Measurements from ENCODE around the gene KIFAP3. TPM values are rescaled to one million over a fixed set of nuclear protein-coding genes. Genes with fewer than 3 reads are reported as not detected.

KIFAP3 gene
- total RNA-seq, 1 donor from 2014 or later: 35.1 TPM

GRCh38 chr1:169909499-169909898 is 165.0 kb downstream of the KIFAP3 start:
- no peaks in the 10 kb centered on the region for H3K27me3 Mint-ChIP-seq (ENCODE audit: unreplicated experiment)
- H3K9me3 Mint-ChIP-seq (ENCODE audit: unreplicated experiment): no peaks in the 10 kb centered on the region
- peaks cover 4% of the 10 kb centered on the region for H3K4me1 Mint-ChIP-seq (ENCODE audit: unreplicated experiment)
- H3K4me3 Mint-ChIP-seq (ENCODE audit: unreplicated experiment): no peak overlapping the region
- DNase-seq (ENCODE audit: extremely low spot score, unreplicated experiment): no peak
- TF ChIP-seq, protein P1, sequence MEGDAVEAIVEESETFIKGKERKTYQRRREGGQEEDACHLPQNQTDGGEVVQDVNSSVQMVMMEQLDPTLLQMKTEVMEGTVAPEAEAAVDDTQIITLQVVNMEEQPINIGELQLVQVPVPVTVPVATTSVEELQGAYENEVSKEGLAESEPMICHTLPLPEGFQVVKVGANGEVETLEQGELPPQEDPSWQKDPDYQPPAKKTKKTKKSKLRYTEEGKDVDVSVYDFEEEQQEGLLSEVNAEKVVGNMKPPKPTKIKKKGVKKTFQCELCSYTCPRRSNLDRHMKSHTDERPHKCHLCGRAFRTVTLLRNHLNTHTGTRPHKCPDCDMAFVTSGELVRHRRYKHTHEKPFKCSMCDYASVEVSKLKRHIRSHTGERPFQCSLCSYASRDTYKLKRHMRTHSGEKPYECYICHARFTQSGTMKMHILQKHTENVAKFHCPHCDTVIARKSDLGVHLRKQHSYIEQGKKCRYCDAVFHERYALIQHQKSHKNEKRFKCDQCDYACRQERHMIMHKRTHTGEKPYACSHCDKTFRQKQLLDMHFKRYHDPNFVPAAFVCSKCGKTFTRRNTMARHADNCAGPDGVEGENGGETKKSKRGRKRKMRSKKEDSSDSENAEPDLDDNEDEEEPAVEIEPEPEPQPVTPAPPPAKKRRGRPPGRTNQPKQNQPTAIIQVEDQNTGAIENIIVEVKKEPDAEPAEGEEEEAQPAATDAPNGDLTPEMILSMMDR (IDR thresholded peaks at IDR 0.05): no peak
- H3K27ac Mint-ChIP-seq (ENCODE audit: unreplicated experiment): no peak overlapping the region
- H3K36me3 Mint-ChIP-seq (ENCODE audit: unreplicated experiment): no peaks in the 10 kb centered on the region

DNA sequence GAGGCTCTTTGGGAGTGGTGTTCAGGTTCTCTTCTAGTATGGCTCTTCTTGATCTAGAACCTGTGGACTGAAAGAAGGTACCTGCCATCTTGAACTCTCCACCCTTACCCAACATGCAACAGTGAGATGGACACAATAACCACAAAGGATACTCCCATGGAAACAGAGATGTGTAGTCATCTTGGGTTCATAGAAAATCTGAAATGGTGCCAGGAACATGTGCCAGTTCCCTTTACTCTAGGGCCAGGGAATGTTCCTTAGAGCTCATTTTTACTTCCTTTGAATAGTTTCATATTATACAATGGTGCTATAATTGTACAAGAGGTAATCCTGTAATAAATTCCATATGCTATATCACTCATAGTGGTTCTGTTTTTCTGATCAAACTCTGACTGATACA is 167.6 kb downstream of the KIFAP3 start:
- H3K4me3 Mint-ChIP-seq (ENCODE audit: unreplicated experiment): no peak overlapping the region
- no peaks in the 10 kb centered on the region for H3K4me1 Mint-ChIP-seq (ENCODE audit: unreplicated experiment)
- no peaks in the 10 kb centered on the region for H3K9me3 Mint-ChIP-seq (ENCODE audit: unreplicated experiment)
- TF ChIP-seq, protein P1 (IDR thresholded peaks at IDR 0.05): no peak
- DNase-seq (ENCODE audit: extremely low spot score, unreplicated experiment): no peak
- H3K36me3 Mint-ChIP-seq (ENCODE audit: unreplicated experiment): no peaks in the 10 kb centered on the region
- H3K27me3 Mint-ChIP-seq (ENCODE audit: unreplicated experiment): peaks cover 12% of the 10 kb centered on the region
- H3K27ac Mint-ChIP-seq (ENCODE audit: unreplicated experiment): no peak overlapping the region

- no peaks in the 10 kb centered on the region for H3K36me3 Mint-ChIP-seq (ENCODE audit: unreplicated experiment)
- no peaks in the 10 kb centered on the region for H3K9me3 Mint-ChIP-seq (ENCODE audit: unreplicated experiment)
- no peaks in the 10 kb centered on the region for H3K4me1 Mint-ChIP-seq (ENCODE audit: unreplicated experiment)
- H3K27me3 Mint-ChIP-seq (ENCODE audit: unreplicated experiment): peaks cover 27% of the 10 kb centered on the region
- no peak overlapping the region for H3K27ac Mint-ChIP-seq (ENCODE audit: unreplicated experiment)
- DNase-seq (ENCODE audit: extremely low spot score, unreplicated experiment): no peak
- H3K4me3 Mint-ChIP-seq (ENCODE audit: unreplicated experiment): no peak overlapping the region
- TF ChIP-seq, protein P1 (IDR thresholded peaks at IDR 0.05): no peak
These were observed 169.7 kb downstream of the KIFAP3 start for GRCh38 chr1:169904834-169905233.

GRCh38 chr1:169902751-169903150 is 171.7 kb downstream of the KIFAP3 start:
- Mint-ChIP-seq H3K9me3 (ENCODE audit: unreplicated experiment) (no peaks in the 10 kb centered on the region), H3K36me3 (ENCODE audit: unreplicated experiment) (no peaks in the 10 kb centered on the region), H3K4me3 (ENCODE audit: unreplicated experiment) (no peak overlapping the region), H3K4me1 (ENCODE audit: unreplicated experiment) (no peaks in the 10 kb centered on the region), H3K27me3 (ENCODE audit: unreplicated experiment) (peaks cover 46% of the 10 kb centered on the region), H3K27ac (ENCODE audit: unreplicated experiment) (no peak overlapping the region)
- TF ChIP-seq, protein P1 (IDR thresholded peaks at IDR 0.05): no peak
- no peak for DNase-seq (ENCODE audit: extremely low spot score, unreplicated experiment)

DNA sequence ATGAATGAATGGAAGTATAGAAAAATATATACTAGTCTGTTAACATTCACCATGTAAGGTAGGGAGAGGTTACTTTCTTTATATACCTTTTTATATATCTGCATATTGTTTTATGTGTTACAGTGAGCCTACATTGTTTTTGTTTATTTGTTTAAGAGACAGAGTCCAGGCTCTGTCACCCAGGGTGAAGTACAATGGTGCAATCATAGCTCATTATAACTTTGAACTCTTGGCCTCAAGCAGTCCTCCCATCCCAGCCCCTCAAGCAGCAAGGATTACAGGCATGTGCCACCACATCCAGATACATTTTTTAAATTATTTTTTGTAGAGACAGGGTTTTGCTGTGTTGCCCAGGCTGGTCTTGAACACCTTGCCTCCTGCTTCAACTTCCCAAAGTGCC is 173.4 kb downstream of the KIFAP3 start:
- Mint-ChIP-seq H3K27ac (ENCODE audit: unreplicated experiment) (no peak overlapping the region), H3K9me3 (ENCODE audit: unreplicated experiment) (no peaks in the 10 kb centered on the region), H3K4me1 (ENCODE audit: unreplicated experiment) (no peaks in the 10 kb centered on the region), H3K4me3 (ENCODE audit: unreplicated experiment) (no peak overlapping the region), H3K36me3 (ENCODE audit: unreplicated experiment) (no peaks in the 10 kb centered on the region), H3K27me3 (ENCODE audit: unreplicated experiment) (peaks cover 50% of the 10 kb centered on the region)
- TF ChIP-seq, protein P1 (IDR thresholded peaks at IDR 0.05): no peak
- DNase-seq (ENCODE audit: extremely low spot score, unreplicated experiment): no peak
